GM23248 (cell line): ENCODE data around the gene EFR3B. TPM values are rescaled to one million over a fixed set of nuclear protein-coding genes. Genes with fewer than 3 reads are reported as not detected.

Source experiments
- DNase-seq: peaks from one replicate; pipeline ENCODE4 v3.0.0-alpha.2; 2015
- H2AFZ ChIP-seq: fragments of 200-600 bp; sonication (generic); 2 replicates; pipeline ENCODE4 v1.6.1; 2016; ENCODE audit warnings: antibody characterized with exemption
- H3F3A ChIP-seq: fragments of 200-600 bp; sonication (generic); 2 replicates; pipeline ENCODE4 v1.6.1; 2016; ENCODE audit warnings: mild to moderate bottlenecking, antibody characterized with exemption, mixed run types; ENCODE audit not compliant: insufficient read depth
- H3K27ac ChIP-seq: fragments of 200-600 bp; sonication (generic); 2 replicates; pipeline ENCODE4 v1.5.1; 2016; ENCODE audit warnings: mild to moderate bottlenecking
- H3K27me3 ChIP-seq: fragments of 200-600 bp; sonication (generic); replicated peaks from 2 replicates; pipeline ENCODE4 v1.6.1; 2016; ENCODE audit warnings: mild to moderate bottlenecking; ENCODE audit not compliant: insufficient read depth
- H3K36me3 ChIP-seq: fragments of 200-600 bp; sonication (generic); 2 replicates; pipeline ENCODE4 v1.6.1; 2016; ENCODE audit warnings: low read depth, mild to moderate bottlenecking
- H3K4me1 ChIP-seq: fragments of 200-600 bp; sonication (generic); 2 replicates; pipeline ENCODE4 v1.6.1; 2016; ENCODE audit warnings: mild to moderate bottlenecking; ENCODE audit not compliant: insufficient read depth
- H3K4me2 ChIP-seq: fragments of 200-600 bp; sonication (generic); one replicate; pipeline ENCODE4 v1.6.1; 2016; ENCODE audit warnings: mild to moderate bottlenecking; ENCODE audit not compliant: unreplicated experiment
- H3K4me3 ChIP-seq: fragments of 200-600 bp; sonication (generic); 2 replicates; pipeline ENCODE4 v1.5.1; 2016; ENCODE audit warnings: mild to moderate bottlenecking
- H3K79me2 ChIP-seq: fragments of 200-600 bp; sonication (generic); 2 replicates; pipeline ENCODE4 v1.6.1; 2016; ENCODE audit warnings: mild to moderate bottlenecking; ENCODE audit not compliant: insufficient read depth
- H3K9ac ChIP-seq: fragments of 200-600 bp; sonication (generic); 2 replicates; pipeline ENCODE4 v1.6.1; 2016; ENCODE audit warnings: mild to moderate bottlenecking
- H3K9me2 ChIP-seq: fragments of 200-600 bp; sonication (generic); 2 replicates; pipeline ENCODE4 v1.6.1; 2016; ENCODE audit warnings: mixed run types, mild to moderate bottlenecking, moderate library complexity; ENCODE audit not compliant: insufficient read depth
- H3K9me3 ChIP-seq: fragments of 200-600 bp; sonication (generic); one replicate; pipeline ENCODE4 v1.6.1; 2017; ENCODE audit warnings: low read depth
- H4K20me1 ChIP-seq: fragments of 200-600 bp; sonication (generic); 2 replicates; pipeline ENCODE4 v1.6.0; 2016; ENCODE audit not compliant: insufficient read depth
- EZH2 ChIP-seq: fragments of 200-600 bp; sonication (generic); IDR thresholded peaks from 2 replicates; pipeline ENCODE4 v1.6.1; 2018; ENCODE audit warnings: antibody characterized with exemption, mild to moderate bottlenecking; ENCODE audit not compliant: insufficient read depth, poor library complexity, severe bottlenecking
- EZH2phosphoT487 ChIP-seq: fragments of 200-600 bp; sonication (generic); IDR thresholded peaks from 2 replicates; pipeline ENCODE4 v1.6.1; 2018; ENCODE audit warnings: antibody characterized with exemption, moderate library complexity, mild to moderate bottlenecking, low read depth; ENCODE audit not compliant: insufficient read depth
- WGBS, 2 experiments: methylation state at CpG; one replicate each; pipeline ENCODE4 v1.1.6; 2015 to 2017; ENCODE audit warnings: low lambda C conversion rate in 2 of 2, low coverage in 1 of 2; ENCODE audit errors: missing lambda C conversion rate in 2 of 2; 5-methylcytosine and 5-hydroxymethylcytosine counted together
- in situ Hi-C: fragments of 300-500 bp; cut with MboI; formaldehyde crosslinking; loops from 2 replicates; pipeline ENCODE4 v1.15.0; 2020
- polyA plus RNA-seq: library from polyadenylated mRNA; unstranded; fragments of >200 nt; fragmentation: Nextera tagmentation; extraction: Ambion mirVana; gene quantifications from 2 replicates; pipeline ENCODE4 v1.2.1, GENCODE V29; 2016
- total RNA-seq: library from RNA; depleted of rRNA; stranded (reverse); fragments of >200 nt; shearing (Covaris generic); gene quantifications from 2 replicates; pipeline ENCODE4 v1.2.3, GENCODE V29; 2014

Gene EFR3B
- total and polyA plus RNA-seq, 2 experiments from 2014 or later, result 0.51 to 0.97 TPM

DNA sequence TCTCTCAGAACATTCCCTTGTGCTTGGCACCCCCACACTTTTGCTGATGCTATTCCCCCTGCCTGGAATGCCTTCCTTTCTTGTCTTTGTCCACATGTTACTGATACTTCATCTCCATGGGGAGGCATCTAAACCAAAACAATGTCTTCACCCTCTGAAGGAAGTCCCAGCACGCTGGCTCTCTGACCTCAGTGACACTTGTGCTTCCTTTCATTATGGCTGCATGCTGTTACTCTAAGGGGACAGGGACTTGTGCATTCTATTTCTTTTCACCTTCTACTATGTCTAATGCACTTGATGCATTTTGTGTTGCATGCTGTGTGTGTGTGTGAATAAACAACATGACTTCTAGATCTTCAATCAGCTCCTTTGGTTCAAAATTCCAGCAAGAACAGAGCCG is 24.6 kb downstream of the EFR3B start:
- no peak overlapping the region for H3K27ac ChIP-seq
- DNase-seq, result no peak
- H3K9me3 ChIP-seq, result no peaks in the 10 kb centered on the region
- H4K20me1 ChIP-seq, result no peaks in the 10 kb centered on the region
- no peak overlapping the region for H3K4me2 ChIP-seq
- peaks cover 10% of the 10 kb centered on the region for H3K4me1 ChIP-seq
- 90 to 94% methylated on average over 2 of the region's 2 CpGs for WGBS, 2 experiments
- no peaks in the 10 kb centered on the region for H3K36me3 ChIP-seq
- no peak overlapping the region for H3K9ac ChIP-seq
- in situ Hi-C loops, result no loop called here
- H3K9me2 ChIP-seq, result no peaks in the 10 kb centered on the region
- no peak overlapping the region for H3K4me3 ChIP-seq
- H3K27me3 ChIP-seq, result no peaks in the 10 kb centered on the region
- no peak overlapping the region for H2AFZ ChIP-seq
- no peaks in the 10 kb centered on the region for H3K79me2 ChIP-seq
- H3F3A ChIP-seq, result no peaks in the 10 kb centered on the region
- no peak for TF ChIP-seq EZH2phosphoT487
- TF ChIP-seq EZH2, result no peak

DNA sequence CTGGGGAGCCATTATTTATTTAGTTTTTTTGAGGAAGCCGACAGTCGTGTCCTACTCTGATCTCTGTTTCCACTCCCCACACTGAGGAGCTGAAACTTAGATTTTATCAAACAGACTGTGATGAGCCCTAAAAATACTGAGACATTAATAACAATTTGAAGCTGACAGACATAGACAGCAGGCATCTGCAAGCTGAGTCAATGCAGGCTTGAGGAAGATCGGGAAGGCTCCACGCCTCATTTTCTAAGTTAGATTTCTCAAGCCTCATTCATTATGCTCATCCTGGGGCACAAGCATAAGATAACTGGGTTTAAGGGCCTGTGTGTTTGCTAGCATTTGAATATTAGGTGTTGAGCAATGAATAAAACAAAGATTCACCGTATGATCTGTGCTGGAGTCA is 26.3 kb downstream of the EFR3B start:
- DNase-seq, result no peak
- Histone ChIP-seq H3K9me3 (no peaks in the 10 kb centered on the region), H3K27ac (no peak overlapping the region), H3K9ac (no peak overlapping the region), H3K4me2 (no peak overlapping the region), H4K20me1 (no peaks in the 10 kb centered on the region), H3K4me3 (no peak overlapping the region), H3F3A (no peaks in the 10 kb centered on the region), H3K79me2 (no peaks in the 10 kb centered on the region), H3K36me3 (no peaks in the 10 kb centered on the region), H2AFZ (no peak overlapping the region), H3K27me3 (no peaks in the 10 kb centered on the region), H3K4me1 (peaks cover 10% of the 10 kb centered on the region), H3K9me2 (no peaks in the 10 kb centered on the region)
- TF ChIP-seq EZH2 (no peak), EZH2phosphoT487 (no peak)
- WGBS, 2 experiments, result 55 to 59% methylated on average over 5 of the region's 5 CpGs
- in situ Hi-C loops, result no loop called here

DNA sequence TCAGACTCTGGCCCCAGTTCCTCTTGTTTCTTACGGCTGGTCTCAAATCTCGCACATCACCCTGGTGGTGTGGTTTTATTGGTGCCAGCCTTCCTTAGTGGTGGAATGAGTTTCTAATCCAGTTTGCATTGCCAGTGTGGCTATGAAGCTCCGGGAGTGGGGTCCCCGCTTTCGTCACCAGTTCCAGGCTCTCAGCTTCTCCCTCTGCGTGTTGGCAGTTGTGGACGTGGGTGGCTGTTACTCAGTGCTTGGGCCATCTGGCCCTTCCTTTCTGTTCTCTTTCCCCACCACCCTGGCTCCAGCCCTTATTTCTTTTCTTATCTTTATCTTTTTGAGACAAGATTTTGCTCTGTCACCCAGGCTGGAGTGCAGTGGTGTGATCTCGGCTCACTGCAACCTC is 30.1 kb downstream of the EFR3B start:
- H3K9me3 ChIP-seq, result no peaks in the 10 kb centered on the region
- H3K9ac ChIP-seq, result no peak overlapping the region
- no peak for TF ChIP-seq EZH2
- no peak for TF ChIP-seq EZH2phosphoT487
- no peak for DNase-seq
- in situ Hi-C loops, result no loop called here
- no peak overlapping the region for H3K4me2 ChIP-seq
- no peaks in the 10 kb centered on the region for H4K20me1 ChIP-seq
- H3K4me3 ChIP-seq, result no peak overlapping the region
- no peaks in the 10 kb centered on the region for H3K9me2 ChIP-seq
- no peaks in the 10 kb centered on the region for H3F3A ChIP-seq
- no peak overlapping the region for H3K27ac ChIP-seq
- H3K79me2 ChIP-seq, result no peaks in the 10 kb centered on the region
- 80 to 86% methylated on average over 8 of the region's 8 CpGs for WGBS, 2 experiments
- 0 out of 2 replicates have a peak, but pooled peaks cover 2% of the 10 kb centered on the region for H3K27me3 ChIP-seq
- H3K4me1 ChIP-seq, result no peaks in the 10 kb centered on the region
- no peak overlapping the region for H2AFZ ChIP-seq
- H3K36me3 ChIP-seq, result no peaks in the 10 kb centered on the region

GRCh38 chr2:25072606-25073005 is 30.7 kb downstream of the EFR3B start:
- no peaks in the 10 kb centered on the region for H3K9me3 ChIP-seq
- H3K27me3 ChIP-seq, result 0 out of 2 replicates have a peak, but pooled peaks cover 3% of the 10 kb centered on the region
- no peak overlapping the region for H3K27ac ChIP-seq
- H4K20me1 ChIP-seq, result no peaks in the 10 kb centered on the region
- no peak for TF ChIP-seq EZH2phosphoT487
- no peak for TF ChIP-seq EZH2
- WGBS, 2 experiments, result 11 to 15% methylated on average over 1 of the region's 1 CpG
- no peaks in the 10 kb centered on the region for H3K4me1 ChIP-seq
- no peak overlapping the region for H2AFZ ChIP-seq
- peaks cover under 1% of the 10 kb centered on the region; the same call in 1 of the 2 replicates for H3F3A ChIP-seq
- H3K4me3 ChIP-seq, result no peak overlapping the region
- H3K9ac ChIP-seq, result no peak overlapping the region
- no peaks in the 10 kb centered on the region for H3K9me2 ChIP-seq
- in situ Hi-C loops, result no loop called here
- no peak overlapping the region for H3K4me2 ChIP-seq
- no peaks in the 10 kb centered on the region for H3K79me2 ChIP-seq
- no peak for DNase-seq
- no peaks in the 10 kb centered on the region for H3K36me3 ChIP-seq

- Histone ChIP-seq H3K27ac (no peak overlapping the region), H4K20me1 (no peaks in the 10 kb centered on the region), H3K9me2 (no peaks in the 10 kb centered on the region), H3K36me3 (no peaks in the 10 kb centered on the region), H3K9ac (no peak overlapping the region), H3K4me3 (no peak overlapping the region), H2AFZ (no peak overlapping the region), H3K4me1 (peaks cover 3% of the 10 kb centered on the region; the same call in 1 of the 2 replicates), H3K27me3 (0 out of 2 replicates have a peak, but pooled peaks cover 3% of the 10 kb centered on the region), H3K9me3 (no peaks in the 10 kb centered on the region), H3K4me2 (no peak overlapping the region), H3F3A (peaks cover 5% of the 10 kb centered on the region), H3K79me2 (no peaks in the 10 kb centered on the region)
- TF ChIP-seq EZH2, result no peak
- TF ChIP-seq EZH2phosphoT487, result no peak
- in situ Hi-C loops, result no loop called here
- WGBS, 2 experiments, result 88 to 91% methylated on average over 5 of the region's 5 CpGs
- DNase-seq, result no peak
Observed at GRCh38 chr2:25073025-25073424, 31.1 kb downstream of the EFR3B start.
